Suprapubic skin (tissue), 3 donors: Measurements from ENCODE around the gene SETMAR.

Experiments used
- POLR2A ChIP-seq, 2 donors: fragments of 450-650 bp; IDR thresholded peaks; one replicate each; pipeline ENCODE4 v1.6.1; 2017; ENCODE audit warnings: antibody characterized with exemption in 2 of 2, mild to moderate bottlenecking in 2 of 2, moderate library complexity in 2 of 2
- TF ChIP-seq, protein P1 (sequence below), 2 donors: fragments of 200-600 bp in 1 of 2; fragments of 450-650 bp in 1 of 2; sonication (generic) in 1 of 2; IDR thresholded peaks; one replicate each; pipeline ENCODE4 v1.5.1; 2016 to 2019; ENCODE audit warnings: antibody characterized with exemption in 2 of 2, mild to moderate bottlenecking in 1 of 2, moderate library complexity in 1 of 2

DNA sequence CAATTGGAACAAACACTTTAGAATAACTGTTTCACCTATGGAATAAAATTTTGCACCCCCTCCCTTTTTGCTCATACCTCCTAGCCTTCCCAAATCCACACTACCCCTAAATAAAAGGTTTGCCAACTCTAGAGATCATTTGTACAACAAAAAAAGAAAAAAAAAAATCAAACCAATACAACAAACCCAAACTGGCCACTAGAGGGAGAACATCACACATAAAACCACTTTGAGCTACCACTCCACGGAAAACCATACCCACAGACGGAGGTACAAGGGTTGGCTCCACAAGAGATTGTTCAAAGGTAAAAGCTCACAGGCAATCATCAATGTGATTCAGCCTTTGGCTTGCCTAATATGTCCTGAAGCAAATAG, 47.6 kb downstream of the SETMAR start:
- TF ChIP-seq, protein P1, sequence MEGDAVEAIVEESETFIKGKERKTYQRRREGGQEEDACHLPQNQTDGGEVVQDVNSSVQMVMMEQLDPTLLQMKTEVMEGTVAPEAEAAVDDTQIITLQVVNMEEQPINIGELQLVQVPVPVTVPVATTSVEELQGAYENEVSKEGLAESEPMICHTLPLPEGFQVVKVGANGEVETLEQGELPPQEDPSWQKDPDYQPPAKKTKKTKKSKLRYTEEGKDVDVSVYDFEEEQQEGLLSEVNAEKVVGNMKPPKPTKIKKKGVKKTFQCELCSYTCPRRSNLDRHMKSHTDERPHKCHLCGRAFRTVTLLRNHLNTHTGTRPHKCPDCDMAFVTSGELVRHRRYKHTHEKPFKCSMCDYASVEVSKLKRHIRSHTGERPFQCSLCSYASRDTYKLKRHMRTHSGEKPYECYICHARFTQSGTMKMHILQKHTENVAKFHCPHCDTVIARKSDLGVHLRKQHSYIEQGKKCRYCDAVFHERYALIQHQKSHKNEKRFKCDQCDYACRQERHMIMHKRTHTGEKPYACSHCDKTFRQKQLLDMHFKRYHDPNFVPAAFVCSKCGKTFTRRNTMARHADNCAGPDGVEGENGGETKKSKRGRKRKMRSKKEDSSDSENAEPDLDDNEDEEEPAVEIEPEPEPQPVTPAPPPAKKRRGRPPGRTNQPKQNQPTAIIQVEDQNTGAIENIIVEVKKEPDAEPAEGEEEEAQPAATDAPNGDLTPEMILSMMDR (IDR thresholded peaks at IDR 0.05), result peak; percentile 56 to 80
- no peak for TF ChIP-seq POLR2A (IDR thresholded peaks at IDR 0.05)
